Sigmoid colon (tissue), 4 donors: Measurements from ENCODE around the gene TYW1B.
"Not testable (repeated sequence)": the region's sequence is repeated elsewhere in the genome, so short reads cannot be mapped to it uniquely, and the experiment has no call there.

Experiments used
- CTCF ChIP-seq, 4 experiments: fragments of 450-650 bp in 3 of 4; fragments of 200-600 bp in 1 of 4; IDR thresholded peaks; one replicate each; pipeline ENCODE4 v1.5.1; 2016 to 2019; ENCODE audit warnings: antibody characterized with exemption in 4 of 4, mild to moderate bottlenecking in 3 of 4, moderate library complexity in 2 of 4
- EP300 ChIP-seq, 4 donors: sonication (generic); formaldehyde crosslinking; IDR thresholded peaks; one replicate each; pipeline ENCODE4 v1.6.1; 2017; ENCODE audit warnings: antibody characterized with exemption in 4 of 4
- POLR2AphosphoS5 ChIP-seq, 4 donors: sonication (generic); formaldehyde crosslinking; IDR thresholded peaks; one replicate each; pipeline ENCODE4 v1.6.1; 2017; ENCODE audit warnings: antibody characterized with exemption in 4 of 4

GRCh38 chr7:72609761-72610160 is 218.2 kb downstream of the TYW1B start:
- not testable (repeated sequence) for TF ChIP-seq CTCF, POLR2AphosphoS5, EP300 (IDR thresholded peaks at IDR 0.05)
